Right renal cortex interstitium (tissue), 3 donors: ENCODE data around the gene PTPN7. TPM values are rescaled to one million over a fixed set of nuclear protein-coding genes. Genes with fewer than 3 reads are reported as not detected.
"Not testable (repeated sequence)": the region's sequence is repeated elsewhere in the genome, so short reads cannot be mapped to it uniquely, and the experiment has no call there.

Source experiments
- DNase-seq, 3 donors: peaks; one replicate each; pipeline ENCODE4 v3.0.0-alpha.2; 2013; ENCODE audit warnings: low read depth in 3 of 3, low spot score in 2 of 3
- polyA plus RNA-seq, 3 donors: library from polyadenylated mRNA; unstranded; fragments of 120-200 nt; gene quantifications; one replicate each; pipeline ENCODE4 v1.2.1, GENCODE V29; 2013; ENCODE audit not compliant: insufficient read length in 3 of 3

PTPN7 gene
- polyA plus RNA-seq, 3 donors: 0.89 to 1.6 (median 0.92) TPM

DNA sequence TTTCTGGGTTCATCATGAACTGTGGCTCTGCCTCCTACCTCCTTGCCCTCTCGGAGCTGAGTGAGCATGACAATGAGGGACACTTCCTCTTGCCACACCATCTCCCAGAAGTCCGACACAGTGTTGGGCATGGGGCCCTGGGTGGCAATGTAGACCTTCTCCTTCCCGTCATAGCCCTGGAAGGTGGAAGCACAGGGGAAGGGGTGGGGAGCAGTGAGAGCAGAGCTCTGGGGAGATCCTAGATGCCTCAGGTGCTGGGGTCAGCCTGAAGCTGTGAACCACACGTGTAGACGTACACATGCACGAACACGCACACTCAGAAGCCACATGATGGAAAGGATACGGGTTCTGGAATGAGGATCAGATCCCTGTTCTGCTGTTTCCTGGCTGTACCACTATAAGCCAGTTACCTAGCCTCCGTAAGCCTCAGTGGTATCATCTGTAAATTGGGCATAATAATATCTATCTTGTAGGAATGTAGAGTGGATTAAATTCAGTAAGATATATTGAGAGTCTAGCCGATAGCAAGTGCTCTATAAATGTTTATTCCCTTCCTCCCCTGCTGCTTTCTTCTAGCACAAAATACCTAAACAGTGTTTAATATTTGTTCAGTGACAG lies 6.1 kb downstream of the PTPN7 start:
- DNase-seq: no peak

DNA sequence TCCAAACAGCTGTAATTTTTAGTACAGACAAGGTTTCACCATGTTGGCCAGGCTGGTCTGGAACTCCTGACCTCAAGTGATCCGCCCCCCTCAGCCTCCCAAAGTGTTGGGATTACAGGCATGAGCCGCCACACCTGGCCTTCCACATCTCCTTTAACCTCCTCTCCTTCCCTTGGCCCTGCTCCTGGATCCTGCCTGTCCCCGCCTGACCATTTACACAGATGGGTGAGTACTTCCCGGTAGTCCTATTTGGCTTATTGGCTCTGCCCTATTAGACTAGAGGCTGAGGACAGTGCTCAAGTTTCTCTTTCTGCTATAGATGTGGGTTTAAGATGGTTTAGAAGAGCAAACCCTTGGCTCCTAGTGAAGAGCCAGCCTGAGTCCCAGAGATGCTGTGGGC lies 7.1 kb downstream of the PTPN7 start:
- no peak for DNase-seq

DNA sequence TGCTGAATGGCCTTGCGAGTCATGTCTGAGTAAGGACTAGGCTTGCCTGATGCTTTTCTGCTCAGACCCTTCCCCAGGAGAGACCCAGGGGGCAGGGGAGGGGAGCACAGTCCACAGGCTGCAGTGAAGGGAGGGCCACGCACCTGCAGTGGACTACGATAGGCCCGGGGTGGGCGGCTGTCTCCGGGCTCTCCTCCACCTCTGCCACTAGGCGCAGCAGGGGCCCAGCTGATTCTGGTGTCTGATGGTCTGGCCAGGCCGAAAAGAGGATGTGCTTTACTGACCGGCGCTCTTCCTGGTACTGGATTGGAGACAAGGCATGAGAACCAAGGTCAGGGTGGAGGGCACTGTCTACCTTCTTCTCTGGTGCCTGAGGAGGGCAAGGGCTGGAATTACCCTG lies 8.0 kb downstream of the PTPN7 start:
- no peak for DNase-seq

DNA sequence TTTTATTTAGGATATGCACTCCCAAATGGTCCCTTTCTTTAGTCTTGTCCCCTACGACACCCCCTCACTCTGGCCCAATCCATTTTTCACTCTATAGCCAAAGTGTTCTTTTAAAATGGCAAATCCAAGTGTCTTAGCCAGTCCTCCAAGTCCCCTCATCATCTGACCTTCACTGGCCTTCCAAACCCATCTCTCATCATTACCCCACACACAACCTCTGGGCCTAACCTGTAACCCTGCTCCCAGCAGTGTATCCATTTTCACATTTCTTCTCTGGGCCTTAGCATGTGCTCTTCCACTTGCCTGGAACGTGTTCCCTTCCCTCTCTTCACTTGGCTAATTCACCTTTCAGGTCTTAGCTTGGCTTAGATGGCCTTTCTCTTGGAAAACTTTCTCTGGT lies 9.4 kb downstream of the PTPN7 start:
- DNase-seq: no peak

DNA sequence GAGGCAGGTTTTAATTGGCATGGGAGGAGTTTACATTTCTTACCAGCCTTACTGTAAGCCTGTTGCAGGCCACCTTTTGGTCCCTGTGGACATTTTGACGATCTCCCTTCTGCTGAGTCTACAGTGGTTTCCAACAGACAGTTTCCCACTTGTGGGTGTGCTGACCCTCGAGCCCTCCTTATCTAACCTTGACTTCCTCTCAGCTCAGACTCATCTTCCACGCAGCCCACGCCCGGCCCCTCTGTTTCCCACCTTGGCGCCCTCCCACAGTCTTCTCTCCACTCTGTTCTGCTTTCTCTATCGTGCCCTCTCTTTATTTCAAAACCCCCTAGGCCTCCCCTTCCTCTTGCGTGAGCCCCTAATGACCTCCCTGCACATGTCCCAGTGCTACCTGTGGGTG lies 9.8 kb downstream of the PTPN7 start:
- DNase-seq: no peak

DNA sequence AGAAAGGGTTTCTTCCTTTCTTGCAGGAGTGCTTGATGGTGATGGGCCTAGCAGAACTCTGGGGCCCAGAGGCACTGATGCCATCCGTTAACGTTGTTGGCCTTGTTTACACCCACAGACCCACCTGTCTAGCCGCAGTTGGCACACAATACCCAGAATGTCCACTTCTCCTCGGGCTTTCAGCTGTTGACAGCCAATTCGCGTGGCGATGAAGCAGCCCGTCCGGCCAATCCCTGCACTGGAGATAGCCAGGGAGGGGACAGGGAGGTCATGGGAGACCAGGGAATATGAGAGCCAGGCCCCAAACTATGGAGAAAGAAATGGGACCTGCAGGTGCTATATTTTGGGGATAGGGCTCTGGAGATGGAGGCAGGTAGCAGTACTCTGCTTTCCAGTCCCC lies 10.2 kb downstream of the PTPN7 start:
- DNase-seq: no peak

DNA sequence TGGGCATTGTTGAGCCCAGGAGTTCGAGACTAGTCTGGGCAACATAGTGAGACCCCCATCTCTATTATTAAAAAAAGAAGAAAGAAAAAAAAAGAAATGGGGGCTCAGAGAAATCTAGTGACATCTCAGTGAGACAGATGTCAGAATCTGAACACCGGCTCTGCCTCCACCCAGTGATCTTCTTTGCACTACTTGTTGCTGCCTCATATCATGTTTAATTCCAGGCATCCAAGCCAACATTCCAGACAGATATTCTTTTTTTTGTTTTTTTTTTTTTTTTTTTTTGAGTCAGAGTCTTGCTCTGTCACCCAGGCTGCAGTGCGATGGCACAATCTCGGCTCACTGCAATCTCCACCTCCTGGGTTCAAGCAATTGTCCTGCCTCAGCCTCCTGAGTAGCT lies 10.8 kb downstream of the PTPN7 start:
- no peak for DNase-seq

DNA sequence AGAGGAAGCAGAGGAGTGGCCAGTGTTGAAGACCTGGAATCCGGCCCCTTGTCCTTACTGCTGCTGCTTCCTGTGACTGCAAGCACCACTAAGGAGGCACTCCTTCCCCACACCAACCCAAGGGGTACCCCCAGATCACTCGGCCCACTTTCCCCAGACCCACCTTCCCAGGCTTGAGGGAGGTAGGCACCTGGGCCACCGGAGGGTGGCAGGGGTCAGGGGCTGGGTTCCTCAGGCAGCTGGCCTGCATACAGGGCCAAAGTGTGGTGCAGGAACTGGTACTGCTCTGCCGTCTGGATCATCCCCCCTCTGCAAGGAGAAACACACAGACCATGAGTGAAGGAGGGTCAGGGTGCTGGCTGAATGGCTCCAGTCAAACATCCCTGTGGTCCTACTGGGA lies 12.0 kb downstream of the PTPN7 start:
- DNase-seq: no peak

DNA sequence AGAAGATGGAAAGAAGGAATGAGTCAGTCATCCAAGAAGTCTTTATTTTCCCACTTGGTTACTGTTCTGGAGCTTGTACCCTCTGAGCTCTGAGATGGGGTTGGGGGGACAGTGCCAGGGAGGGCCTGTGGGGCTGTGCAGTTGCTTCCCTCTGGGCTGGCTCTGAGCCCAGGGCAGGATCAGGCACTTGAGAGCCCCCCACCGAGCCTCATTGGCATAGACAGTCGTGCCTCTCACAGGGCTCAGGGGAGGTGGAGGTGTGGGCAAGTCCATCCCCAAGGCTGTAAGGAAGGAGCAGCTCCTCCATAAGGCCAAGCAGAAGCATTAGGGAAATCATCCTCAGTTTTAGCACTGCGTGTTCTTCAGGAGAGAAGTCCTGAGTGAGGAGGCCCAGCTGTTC lies 13.4 kb downstream of the PTPN7 start:
- no peak for DNase-seq

DNA sequence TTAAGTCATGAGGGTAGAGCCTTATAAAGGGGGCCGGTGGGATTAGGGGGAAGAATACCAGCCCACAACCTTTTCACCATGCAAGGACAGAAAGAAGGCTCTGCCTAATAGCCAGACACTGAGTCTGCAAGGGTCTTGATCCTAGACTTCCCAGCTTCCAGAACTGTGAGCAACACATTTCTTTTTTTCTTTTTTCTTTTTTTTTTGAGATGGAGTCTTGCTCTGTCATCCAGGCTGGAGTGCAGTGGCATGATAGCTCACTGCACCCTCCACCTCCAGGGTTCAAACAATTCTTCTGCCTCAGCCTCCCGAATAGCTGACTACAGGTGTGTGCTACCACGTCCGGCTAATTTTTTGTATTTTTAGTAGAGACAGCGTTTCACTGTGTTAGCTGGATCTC lies 14.1 kb downstream of the PTPN7 start:
- DNase-seq: no peak

DNA sequence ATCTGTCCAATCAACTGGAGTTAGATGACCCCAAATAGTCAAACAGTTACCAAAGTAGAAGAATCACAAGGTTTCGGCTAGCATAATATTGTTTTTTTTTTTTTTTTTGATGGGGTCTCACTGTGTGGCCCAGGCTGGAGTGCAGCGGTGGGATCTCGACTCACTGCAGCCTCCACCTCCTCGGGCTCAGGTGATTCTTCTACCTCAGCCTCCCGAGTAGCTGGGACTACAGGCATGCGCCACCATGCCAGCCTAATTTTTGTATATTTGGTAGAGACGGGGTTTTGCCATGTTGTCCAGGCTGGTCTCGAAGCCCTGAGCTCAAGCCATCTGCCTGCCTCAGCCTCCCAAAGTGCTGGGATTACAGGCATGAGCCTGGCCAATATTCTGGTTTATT lies 14.7 kb downstream of the PTPN7 start:
- not testable (repeated sequence) for DNase-seq

DNA sequence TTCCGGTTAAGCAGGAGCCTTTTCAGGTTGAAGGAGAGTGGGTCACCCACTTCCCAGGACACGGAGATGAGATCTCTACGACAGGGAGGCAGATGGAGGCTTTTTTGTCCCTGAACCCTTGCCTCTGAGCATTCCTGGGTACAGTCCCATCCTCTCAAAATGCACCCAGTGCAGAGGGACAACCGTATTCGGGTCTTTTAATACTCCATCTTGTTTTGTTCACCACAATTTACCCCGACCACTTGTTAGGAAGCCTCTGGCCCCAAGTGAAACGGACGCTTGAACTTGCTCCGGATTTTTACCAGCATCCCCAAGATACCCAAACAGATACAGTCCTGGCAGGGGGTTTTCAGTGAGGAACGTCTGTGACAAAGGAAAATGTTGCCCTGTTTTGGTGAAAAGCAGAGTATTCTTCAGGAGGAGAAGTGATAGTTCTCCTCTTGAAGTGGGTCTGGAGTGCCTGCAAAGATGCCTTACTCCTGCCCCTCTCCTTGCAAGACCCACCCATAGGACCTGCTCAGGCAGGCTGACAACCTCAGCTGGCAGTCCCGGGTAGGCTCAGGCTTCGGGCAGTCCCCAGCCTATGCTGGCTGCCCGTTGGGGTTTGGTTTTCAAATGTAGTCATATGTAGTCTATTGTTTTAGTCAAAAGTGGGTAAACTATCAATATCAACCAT lies 15.2 kb downstream of the PTPN7 start:
- DNase-seq: no peak

DNA sequence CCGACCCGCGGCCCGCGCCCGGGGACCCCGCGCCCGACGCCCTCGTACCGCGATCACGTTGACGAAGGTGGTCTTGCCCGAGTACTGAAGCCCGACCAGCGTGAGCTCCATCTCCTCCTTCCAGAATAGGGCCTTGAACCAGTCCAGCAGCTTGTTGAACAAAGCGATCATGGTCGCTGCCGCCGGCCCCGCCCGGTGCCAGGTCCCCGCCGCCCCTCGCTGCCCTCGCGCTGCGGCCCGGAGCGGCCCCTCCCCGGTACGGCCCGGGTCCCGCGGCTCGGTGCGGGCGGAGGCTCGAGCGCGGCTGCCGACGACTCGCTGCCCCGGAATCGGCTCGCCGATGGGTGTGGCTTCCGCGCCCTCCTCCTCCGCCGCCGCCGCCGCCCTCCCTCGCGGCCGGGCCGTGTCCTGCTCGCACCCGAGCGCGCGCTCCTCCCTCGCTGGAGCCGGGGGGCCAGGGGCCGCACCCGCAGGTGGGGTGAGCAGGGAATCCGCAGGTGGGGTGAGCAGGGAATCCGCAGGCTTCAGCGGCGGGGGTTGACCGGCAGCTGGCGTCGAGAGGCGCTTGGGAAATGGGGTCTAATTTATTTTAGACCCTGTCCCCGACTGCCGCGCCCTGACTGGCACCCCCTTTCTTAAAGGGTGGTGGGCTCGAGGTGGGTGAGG lies 15.9 kb downstream of the PTPN7 start, which contains the start of gene ARL8A:
Gene ARL8A (minus strand): TSS at position 336 of the 666 bp plus-strand sequence. CDS start 165 bp downstream, at position 171.
- DNase-seq: no peak

DNA sequence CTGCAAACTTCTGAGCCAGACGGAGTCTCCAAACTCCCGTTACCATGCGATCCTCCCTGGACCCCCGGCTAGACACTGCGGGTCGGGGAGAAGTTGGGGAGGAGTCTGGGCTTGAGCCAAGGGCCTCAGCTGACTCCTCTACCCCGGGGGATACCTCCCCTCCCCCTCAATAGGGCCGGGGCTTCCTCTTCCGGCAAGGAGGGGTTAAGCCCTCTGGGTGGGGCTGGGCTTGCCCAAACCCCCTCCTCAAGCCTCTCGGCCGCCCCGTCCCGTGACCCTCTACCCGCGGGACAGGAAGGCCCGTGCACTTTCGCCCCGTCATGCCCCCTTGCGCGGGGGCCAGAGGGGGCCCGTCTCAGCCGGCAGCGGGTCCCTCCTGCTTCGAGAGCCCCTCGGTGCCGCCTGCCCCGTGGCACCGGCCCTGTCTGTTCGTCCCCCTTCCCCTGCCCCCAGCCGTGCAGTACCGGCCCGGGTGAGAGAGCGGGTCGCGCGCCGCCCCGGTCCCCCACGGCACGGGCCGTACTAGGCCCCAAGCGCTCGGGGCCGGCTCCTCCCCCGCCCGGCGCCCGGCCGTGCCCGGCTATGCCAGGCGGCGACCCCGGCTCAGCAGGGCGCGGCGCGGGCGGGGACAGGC lies 16.5 kb downstream of the PTPN7 start:
- no peak for DNase-seq

DNA sequence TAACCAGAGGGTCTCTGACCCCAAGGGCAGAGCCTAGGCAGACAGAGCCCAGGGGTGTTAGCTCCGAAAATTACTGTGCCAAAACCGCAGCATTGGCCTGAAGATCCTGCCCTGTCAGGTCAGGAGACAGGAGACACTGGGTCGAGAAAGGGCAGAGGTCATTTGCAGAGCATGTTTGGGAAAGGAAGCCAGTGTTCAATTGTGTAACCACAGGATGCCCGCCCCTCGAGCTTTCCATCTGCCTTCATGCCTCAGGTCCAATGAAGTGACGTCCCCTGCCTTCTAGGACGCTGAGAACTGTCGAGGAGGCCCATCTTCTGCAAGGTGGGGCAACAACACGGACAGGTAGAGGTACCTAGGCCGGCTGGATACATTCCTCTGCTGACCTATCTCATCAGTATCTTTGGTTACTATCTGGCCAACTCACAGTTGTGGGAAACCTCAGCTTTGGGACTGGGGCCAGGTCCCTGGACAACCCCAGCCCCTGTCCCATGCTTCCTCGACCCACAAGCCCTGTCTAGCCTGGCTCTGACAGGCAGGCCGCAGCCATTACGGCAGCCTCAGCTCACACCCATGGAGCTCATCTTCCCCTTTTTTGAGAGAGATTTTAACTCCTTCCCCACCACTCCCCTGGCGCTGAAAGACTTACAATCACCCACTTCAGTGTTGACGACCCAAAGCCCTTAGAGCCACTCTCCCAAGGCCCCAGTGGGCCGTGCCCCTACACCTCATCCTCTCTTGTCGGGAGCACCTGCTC lies 17.2 kb downstream of the PTPN7 start:
- DNase-seq: no peak

DNA sequence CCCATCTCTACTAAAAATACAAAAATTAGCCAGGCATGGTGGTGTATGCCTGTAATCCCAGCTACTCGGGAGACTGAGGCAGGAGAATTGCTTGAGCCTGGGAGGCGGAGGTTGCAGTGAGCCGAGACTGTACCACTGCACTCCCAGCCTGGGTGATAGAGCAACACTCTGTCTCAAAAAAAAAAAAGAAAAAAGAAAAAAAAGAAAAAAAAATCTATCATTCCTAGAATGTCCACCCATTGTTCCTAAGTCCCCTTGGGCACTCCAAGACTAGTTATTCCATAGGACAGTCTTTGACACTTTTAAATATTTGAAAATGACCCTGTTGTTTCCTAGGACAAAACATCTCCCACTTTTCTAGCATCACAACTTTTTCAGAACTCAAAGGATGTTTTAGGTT lies 18.9 kb downstream of the PTPN7 start:
- not testable (repeated sequence) for DNase-seq

DNA sequence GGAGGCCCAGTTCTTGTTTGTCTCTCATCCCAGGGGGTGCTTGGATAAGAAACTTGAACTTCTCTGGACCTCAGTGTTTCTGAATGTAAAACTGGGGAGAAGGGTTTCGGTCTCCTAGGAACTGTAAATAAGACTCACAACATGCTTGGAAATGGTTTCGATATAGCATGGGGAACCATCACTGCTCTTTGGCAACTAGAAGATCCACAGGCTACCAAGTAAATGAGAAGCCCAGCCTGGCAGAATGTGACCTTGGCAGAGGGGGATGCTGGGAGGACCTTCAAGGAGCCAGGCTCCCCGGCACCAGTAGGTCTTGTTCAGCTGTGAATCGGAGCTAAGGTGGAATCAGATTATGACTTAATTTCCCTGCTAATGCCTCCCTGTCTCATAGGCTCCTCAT lies 19.6 kb downstream of the PTPN7 start:
- no peak for DNase-seq

DNA sequence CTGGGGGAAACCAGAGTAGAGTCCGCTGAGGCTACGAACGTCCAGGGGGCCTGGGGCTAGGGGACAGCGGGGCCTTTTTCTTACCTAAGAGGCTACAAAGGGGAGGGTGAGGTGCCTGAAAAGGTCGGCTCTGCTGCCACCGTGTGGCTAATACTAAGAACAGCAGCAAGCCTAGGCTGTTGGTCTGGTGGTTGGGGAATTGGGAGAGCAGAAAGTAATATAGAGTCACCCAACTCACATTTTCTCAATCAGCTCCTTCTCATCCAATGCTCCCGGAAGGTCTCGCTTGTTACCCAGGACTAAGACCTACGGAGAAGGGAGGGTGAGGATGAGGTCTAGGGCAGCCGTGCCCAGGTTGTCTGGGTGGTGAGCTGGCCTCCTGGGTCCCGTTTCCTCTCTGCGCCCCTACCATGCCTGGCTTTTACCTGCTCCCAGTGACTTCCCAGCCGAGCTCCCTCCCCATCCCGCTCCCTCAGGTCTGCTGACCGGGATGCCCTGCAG lies 25.1 kb downstream of the PTPN7 start:
- peak in 1 of 3 donors; percentile 53 for DNase-seq

DNA sequence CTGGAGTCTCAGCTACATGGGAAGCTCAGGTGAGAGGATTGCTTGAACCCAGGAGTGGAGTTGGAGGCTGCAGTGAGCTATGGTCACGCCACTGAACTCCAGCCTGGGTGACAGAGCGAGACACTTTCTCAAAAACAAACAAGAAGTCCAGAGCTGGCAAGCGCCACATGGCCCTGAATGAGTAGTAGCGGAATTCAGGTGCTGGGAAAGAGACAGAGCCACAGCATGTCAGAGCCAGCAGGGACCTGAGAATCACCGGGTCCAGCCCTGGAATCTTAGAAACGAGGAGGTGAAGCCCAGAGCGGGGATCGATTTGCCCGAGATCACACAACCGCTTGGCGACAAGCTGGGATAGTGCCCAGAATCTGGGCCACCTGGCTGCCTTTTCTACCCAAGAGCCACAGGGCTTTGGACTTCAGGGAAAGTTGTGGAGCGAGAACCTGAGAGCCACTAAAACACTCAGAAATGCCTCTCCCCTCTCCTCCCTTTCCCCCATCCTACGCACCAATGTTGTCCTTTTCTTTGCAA lies 25.7 kb downstream of the PTPN7 start:
- no peak for DNase-seq

DNA sequence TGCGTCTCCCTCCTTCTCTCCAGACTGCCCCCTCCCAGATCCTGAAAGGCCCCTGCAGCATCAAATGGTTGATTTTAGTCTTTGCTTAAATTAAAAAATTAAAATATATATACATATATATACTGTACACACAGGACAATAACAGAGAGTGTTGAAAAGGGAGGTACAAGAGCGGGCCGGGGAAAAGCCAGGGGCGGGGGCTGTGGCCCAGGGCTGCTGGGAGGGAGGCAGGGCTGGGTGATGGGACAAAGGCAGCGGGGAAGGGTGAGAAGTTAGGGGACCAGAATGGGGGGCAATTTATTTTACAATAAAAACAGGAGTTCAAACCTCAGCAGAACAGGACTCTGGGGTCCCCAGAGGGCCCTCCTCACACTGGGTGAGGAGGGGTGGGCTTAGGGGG lies 26.4 kb downstream of the PTPN7 start:
- no peak for DNase-seq
